Measurements from ENCODE around the gene CASD1.

The CASD1 gene

DNA sequence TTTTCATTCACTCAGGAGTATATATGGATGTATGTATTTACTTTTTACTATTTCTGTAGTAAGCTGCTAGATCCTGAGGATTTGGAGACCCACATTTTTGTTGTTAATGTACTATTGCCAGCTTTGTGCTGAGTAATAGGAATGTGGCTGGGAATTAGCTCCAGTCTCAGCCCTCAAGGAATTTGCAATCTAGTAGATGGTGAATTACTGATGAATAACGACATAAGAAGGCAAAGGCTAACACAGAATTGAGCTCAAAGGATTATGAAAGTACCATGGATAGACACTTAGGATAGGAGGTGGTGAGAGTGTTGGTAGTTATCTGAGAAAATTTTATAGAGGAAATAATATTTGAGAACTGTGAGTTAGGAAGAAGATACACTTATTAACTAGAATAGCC is 19.9 kb downstream of the CASD1 start:
- Histone ChIP-seq H3K4me3 (ENCODE audit: low read length) (no peak overlapping the region), H3K9me3 (ENCODE audit: low read length) (no peaks in the 10 kb centered on the region), H3K4me1 (ENCODE audit: insufficient read depth, low read length) (no peaks in the 10 kb centered on the region), H3K36me3 (ENCODE audit: insufficient read depth, low read length) (peaks cover 63% of the 10 kb centered on the region), H2AFZ (ENCODE audit: low read depth, low read length) (no peak overlapping the region), H3K27me3 (ENCODE audit: insufficient read depth, low read length) (no peaks in the 10 kb centered on the region)

DNA sequence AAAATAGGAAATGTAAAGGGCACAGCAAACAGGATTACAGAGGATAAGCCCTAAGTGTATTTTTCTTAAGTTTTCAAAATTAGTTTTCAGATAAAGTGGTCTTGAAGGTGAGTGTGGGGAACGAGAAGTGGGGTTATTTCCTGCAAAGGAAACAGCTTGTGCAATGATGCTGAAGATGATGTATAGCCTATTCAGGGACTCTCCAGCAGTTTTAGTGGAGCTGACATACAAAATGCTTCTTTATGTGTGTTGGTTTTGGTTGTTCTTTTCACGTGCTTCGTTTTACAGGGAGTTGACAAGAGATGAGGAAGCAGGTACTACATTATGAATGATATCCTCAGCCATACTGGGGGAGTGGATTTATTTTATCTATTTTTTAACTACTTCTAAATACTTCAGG is 20.5 kb downstream of the CASD1 start:
- Histone ChIP-seq H3K36me3 (ENCODE audit: insufficient read depth, low read length) (peaks cover 65% of the 10 kb centered on the region), H3K9me3 (ENCODE audit: low read length) (no peaks in the 10 kb centered on the region), H2AFZ (ENCODE audit: low read depth, low read length) (no peak overlapping the region), H3K4me1 (ENCODE audit: insufficient read depth, low read length) (no peaks in the 10 kb centered on the region), H3K4me3 (ENCODE audit: low read length) (no peak overlapping the region), H3K27me3 (ENCODE audit: insufficient read depth, low read length) (no peaks in the 10 kb centered on the region)

DNA sequence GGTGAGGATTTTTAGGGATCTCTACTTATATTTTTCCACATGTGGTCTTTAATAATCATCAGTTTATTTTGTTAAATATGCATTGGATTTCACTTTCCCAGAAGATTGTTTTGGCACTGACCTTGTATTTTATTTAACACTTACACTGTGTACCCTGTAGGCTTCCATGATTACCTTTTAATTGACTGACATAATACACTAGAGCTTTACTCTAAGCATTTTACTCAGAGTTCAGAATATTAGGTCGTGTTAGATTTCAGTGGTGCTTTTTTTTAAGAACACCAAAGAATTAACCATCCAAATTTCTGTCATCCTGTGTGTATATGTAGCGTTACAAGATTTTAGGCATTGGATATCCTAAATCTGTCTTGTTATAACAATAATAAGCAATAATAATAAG is 23.1 kb downstream of the CASD1 start:
- H3K36me3 ChIP-seq (ENCODE audit: insufficient read depth, low read length), result peaks cover 75% of the 10 kb centered on the region
- H2AFZ ChIP-seq (ENCODE audit: low read depth, low read length), result no peak overlapping the region
- H3K9me3 ChIP-seq (ENCODE audit: low read length), result no peaks in the 10 kb centered on the region
- H3K27me3 ChIP-seq (ENCODE audit: insufficient read depth, low read length), result no peaks in the 10 kb centered on the region
- no peak overlapping the region for H3K4me3 ChIP-seq (ENCODE audit: low read length)
- H3K4me1 ChIP-seq (ENCODE audit: insufficient read depth, low read length), result peaks cover 10% of the 10 kb centered on the region

DNA sequence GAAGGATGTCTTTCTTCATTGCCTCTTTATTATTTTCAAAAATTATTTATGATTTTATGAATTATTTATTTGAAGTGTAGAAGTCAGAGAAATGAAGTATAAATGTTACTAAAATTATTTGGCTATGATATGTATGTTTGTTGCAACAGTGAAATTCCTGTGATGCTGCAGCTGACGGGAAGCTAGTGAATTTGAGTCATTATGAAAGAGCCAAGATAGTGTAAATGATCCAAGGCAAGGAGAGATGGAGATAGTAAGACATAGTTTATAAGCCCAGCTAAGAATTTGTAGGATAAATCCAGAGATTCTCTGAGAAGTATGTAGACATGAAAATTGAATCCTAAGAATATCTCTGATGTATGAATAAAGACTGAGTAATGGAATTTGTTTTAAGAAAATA is 30.8 kb downstream of the CASD1 start:
- H3K9me3 ChIP-seq (ENCODE audit: low read length), result no peaks in the 10 kb centered on the region

DNA sequence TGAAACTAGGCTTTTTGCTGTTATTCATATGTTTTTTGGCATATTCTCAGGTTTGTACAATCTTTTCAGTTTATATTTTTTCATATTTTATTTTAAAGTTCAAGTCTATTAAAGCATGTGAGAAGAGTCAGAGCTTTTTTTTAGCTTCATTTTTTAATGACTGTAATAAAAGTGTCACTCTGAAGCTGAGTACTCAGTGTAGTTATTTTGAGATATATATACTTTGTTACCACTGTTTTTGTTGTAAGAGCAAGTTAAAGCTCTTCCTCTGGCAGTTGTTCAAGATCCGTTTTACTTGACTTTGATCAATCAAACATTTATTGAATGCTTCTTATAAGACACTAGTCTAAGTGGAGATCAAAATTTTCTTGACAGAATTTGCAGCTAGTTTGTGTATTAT is 37.5 kb downstream of the CASD1 start:
- no peak overlapping the region for H2AFZ ChIP-seq (ENCODE audit: low read depth, low read length)
- no peaks in the 10 kb centered on the region for H3K27me3 ChIP-seq (ENCODE audit: insufficient read depth, low read length)
- H3K9me3 ChIP-seq (ENCODE audit: low read length), result peaks cover 3% of the 10 kb centered on the region
- H3K4me3 ChIP-seq (ENCODE audit: low read length), result no peak overlapping the region
- H3K4me1 ChIP-seq (ENCODE audit: insufficient read depth, low read length), result peaks cover 36% of the 10 kb centered on the region
- peaks cover 31% of the 10 kb centered on the region for H3K36me3 ChIP-seq (ENCODE audit: insufficient read depth, low read length)

More for the DNA sequence above, 30.8 kb downstream of the CASD1 start:
- H3K4me3 ChIP-seq (ENCODE audit: low read length), result no peak overlapping the region
- H2AFZ ChIP-seq (ENCODE audit: low read depth, low read length), result no peak overlapping the region
- no peaks in the 10 kb centered on the region for H3K27me3 ChIP-seq (ENCODE audit: insufficient read depth, low read length)
- peaks cover 68% of the 10 kb centered on the region for H3K36me3 ChIP-seq (ENCODE audit: insufficient read depth, low read length)
- peaks cover 14% of the 10 kb centered on the region for H3K4me1 ChIP-seq (ENCODE audit: insufficient read depth, low read length)

DNA sequence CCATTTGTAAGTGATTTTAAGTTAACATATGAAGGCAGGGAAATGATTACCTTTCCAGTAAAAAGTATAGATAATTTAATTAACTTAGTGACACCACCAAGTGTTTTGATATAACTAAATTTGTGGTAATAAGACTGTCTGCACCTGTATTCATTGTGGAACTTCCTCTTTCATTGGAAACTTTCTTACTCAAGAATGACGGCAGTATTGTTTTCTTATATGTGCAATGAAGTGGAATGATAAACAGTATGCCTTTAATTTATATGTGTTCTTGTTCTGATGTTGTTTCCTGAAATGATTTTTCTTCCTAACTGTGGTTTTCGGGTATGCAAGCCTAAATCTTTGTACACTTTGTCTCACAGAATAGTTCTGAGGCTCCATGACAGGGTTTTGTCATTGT is 46.4 kb downstream of the CASD1 start:
- Histone ChIP-seq H3K4me1 (ENCODE audit: insufficient read depth, low read length) (no peaks in the 10 kb centered on the region), H3K9me3 (ENCODE audit: low read length) (peaks cover 3% of the 10 kb centered on the region), H3K4me3 (ENCODE audit: low read length) (no peak overlapping the region), H3K36me3 (ENCODE audit: insufficient read depth, low read length) (peaks cover 50% of the 10 kb centered on the region), H3K27me3 (ENCODE audit: insufficient read depth, low read length) (no peaks in the 10 kb centered on the region), H2AFZ (ENCODE audit: low read depth, low read length) (no peak overlapping the region)

DNA sequence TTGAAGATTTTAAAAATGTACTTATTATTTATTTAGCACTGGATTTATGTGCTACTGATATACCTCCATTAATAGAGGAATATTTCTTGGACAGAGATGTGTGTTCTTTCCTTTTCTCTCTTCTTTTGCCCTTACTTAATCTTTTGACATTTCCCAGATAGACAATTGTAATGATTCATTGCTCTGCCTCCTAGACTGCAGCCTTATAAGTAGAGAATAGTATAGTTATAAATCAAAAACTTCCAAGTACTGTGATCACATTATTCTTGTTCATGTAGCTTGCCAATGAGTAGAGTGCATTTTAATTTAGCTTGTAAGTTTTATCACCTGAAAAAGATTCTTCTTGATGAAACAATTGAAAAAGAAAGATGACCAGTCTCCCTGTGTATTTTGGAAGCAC is 47.6 kb downstream of the CASD1 start:
- H3K4me1 ChIP-seq (ENCODE audit: insufficient read depth, low read length), result no peaks in the 10 kb centered on the region
- no peak overlapping the region for H2AFZ ChIP-seq (ENCODE audit: low read depth, low read length)
- H3K4me3 ChIP-seq (ENCODE audit: low read length), result no peak overlapping the region
- H3K9me3 ChIP-seq (ENCODE audit: low read length), result no peaks in the 10 kb centered on the region
- no peaks in the 10 kb centered on the region for H3K27me3 ChIP-seq (ENCODE audit: insufficient read depth, low read length)
- H3K36me3 ChIP-seq (ENCODE audit: insufficient read depth, low read length), result peaks cover 42% of the 10 kb centered on the region

DNA sequence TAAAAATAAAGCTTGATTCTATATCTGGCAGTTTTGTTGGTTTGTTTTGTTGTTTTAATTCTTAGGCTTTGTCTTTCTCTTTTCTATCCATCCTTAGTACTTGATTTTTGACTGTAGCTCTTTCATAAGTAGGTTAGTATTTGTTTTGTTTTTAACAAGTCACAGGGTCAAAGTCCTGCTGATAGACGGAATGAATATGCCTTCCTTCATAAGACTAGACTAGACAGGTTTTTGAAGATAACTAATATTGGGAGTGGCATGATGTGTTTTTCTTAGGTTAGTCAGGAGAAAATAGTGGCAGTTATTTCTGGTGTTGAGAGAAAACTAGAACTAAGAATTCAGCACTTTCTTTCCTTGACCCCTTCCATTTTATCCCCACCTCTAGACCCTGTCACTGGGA is 50.4 kb downstream of the CASD1 start:
- H3K36me3 ChIP-seq (ENCODE audit: insufficient read depth, low read length), result peaks cover 20% of the 10 kb centered on the region
- H3K27me3 ChIP-seq (ENCODE audit: insufficient read depth, low read length), result no peaks in the 10 kb centered on the region
- H2AFZ ChIP-seq (ENCODE audit: low read depth, low read length), result no peak overlapping the region
- no peaks in the 10 kb centered on the region for H3K4me1 ChIP-seq (ENCODE audit: insufficient read depth, low read length)
- no peak overlapping the region for H3K4me3 ChIP-seq (ENCODE audit: low read length)
- no peaks in the 10 kb centered on the region for H3K9me3 ChIP-seq (ENCODE audit: low read length)

DNA sequence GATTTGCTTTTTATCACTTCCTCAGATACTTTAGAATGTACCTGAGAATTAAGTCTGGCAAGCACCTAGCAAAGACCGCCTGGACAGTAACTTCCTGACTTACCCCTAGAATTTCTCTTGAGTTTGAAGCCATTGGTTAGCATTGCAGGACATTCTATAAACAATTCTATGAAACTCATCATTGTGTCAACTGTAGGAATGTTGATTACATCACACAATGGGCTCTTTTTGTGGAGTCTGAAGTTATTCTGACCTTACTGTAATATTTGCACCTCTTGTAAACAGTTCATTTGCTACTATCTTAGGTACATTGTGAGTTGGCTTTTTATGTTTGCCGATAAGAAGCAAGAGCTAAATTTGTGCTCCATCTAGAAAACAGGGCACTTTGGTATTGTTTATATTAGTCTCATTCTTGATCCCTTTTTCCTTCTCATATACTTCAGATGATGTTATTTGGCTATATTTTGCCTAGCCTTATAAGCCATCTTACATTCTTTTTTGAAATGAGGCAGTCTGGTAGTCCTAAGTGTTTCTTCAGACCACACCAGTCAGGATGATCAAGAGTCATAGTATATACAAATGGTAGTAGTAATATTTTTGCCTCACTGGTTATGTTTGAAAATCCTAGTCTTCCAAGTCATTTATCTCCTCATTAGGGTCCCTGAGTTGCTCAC is 52.4 kb downstream of the CASD1 start:
- Histone ChIP-seq H3K4me3 (ENCODE audit: low read length) (no peak overlapping the region), H3K9me3 (ENCODE audit: low read length) (no peaks in the 10 kb centered on the region), H2AFZ (ENCODE audit: low read depth, low read length) (no peak overlapping the region), H3K27me3 (ENCODE audit: insufficient read depth, low read length) (no peaks in the 10 kb centered on the region), H3K4me1 (ENCODE audit: insufficient read depth, low read length) (no peaks in the 10 kb centered on the region), H3K36me3 (ENCODE audit: insufficient read depth, low read length) (peaks cover 7% of the 10 kb centered on the region)

DNA sequence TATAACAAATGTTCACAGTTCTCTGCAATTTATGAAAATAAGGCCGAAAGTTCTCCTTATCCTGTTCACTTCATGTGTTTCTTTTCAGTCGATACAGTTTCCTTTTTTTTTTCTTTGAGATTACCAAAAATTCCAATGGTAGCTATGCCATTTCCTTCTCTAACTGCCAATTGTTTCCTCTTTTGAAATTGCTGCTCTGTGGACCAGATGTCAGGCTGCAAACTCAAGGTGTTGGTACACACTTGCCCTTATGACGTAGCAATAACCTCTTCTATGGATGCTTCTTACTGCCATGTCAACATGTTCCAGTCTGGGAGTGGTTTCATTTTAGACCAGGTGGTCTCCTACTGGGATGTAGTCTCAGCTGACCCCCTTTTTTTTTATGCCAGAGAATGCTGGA is 52.9 kb downstream of the CASD1 start:
- Histone ChIP-seq H3K27me3 (ENCODE audit: insufficient read depth, low read length) (no peaks in the 10 kb centered on the region), H3K36me3 (ENCODE audit: insufficient read depth, low read length) (peaks cover 3% of the 10 kb centered on the region), H3K4me1 (ENCODE audit: insufficient read depth, low read length) (no peaks in the 10 kb centered on the region), H3K9me3 (ENCODE audit: low read length) (no peaks in the 10 kb centered on the region), H2AFZ (ENCODE audit: low read depth, low read length) (no peak overlapping the region), H3K4me3 (ENCODE audit: low read length) (no peak overlapping the region)

DNA sequence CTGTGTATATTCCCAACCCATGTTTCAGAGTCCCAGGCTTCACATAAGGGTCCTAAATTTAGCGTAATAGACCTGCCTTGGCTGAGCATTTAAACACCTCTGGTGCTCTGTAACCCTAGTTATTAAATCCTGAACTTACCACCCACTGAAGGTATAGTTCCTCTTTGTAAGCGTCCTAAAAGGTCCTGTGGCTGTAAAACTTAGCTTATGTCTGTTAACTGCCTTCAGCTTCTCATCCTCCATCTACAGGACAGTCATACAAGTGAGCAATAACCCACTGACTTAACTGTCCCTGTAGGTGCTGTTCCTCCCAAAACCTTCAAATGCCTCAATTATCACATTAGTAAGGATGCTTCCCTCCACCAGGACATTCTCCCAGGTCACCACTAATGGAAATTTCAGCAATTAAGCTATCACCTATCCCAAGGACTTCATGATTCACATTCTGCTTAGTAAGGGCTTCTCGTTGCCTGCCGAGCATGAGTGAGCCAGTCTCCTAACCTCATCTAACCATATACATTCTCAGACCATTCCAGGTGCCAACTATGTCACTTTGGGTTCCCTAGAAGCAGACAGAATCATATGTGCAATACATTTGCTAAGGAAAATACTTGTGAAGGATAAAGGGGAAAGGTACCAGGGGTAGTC is 55.8 kb downstream of the CASD1 start:
- Histone ChIP-seq H3K36me3 (ENCODE audit: insufficient read depth, low read length) (no peaks in the 10 kb centered on the region), H3K27me3 (ENCODE audit: insufficient read depth, low read length) (no peaks in the 10 kb centered on the region), H3K9me3 (ENCODE audit: low read length) (no peaks in the 10 kb centered on the region), H2AFZ (ENCODE audit: low read depth, low read length) (no peak overlapping the region), H3K4me3 (ENCODE audit: low read length) (no peak overlapping the region), H3K4me1 (ENCODE audit: insufficient read depth, low read length) (no peaks in the 10 kb centered on the region)

DNA sequence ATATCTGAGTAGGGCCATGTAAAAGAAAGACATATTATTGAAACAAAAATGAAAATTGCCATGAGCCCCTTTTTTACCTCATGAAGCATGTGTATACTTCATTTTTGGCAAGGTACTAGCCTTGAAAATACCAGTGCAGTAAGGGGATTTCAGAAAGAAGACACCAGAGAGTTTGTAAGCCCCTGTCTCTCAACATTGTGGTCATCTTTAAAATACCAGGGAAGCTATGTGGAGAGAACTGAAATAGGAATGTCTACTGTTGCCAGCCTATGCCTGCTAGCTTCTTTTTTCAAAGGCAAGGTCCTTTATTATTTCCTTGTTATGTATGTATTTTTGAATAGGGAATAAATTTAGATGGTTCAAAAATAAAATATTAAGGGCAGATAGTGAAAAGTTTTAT is 57.8 kb downstream of the CASD1 start:
- H2AFZ ChIP-seq (ENCODE audit: low read depth, low read length), result no peak overlapping the region
- no peaks in the 10 kb centered on the region for H3K27me3 ChIP-seq (ENCODE audit: insufficient read depth, low read length)
- peaks cover 3% of the 10 kb centered on the region for H3K9me3 ChIP-seq (ENCODE audit: low read length)
- H3K4me3 ChIP-seq (ENCODE audit: low read length), result no peak overlapping the region
- H3K36me3 ChIP-seq (ENCODE audit: insufficient read depth, low read length), result no peaks in the 10 kb centered on the region
- no peaks in the 10 kb centered on the region for H3K4me1 ChIP-seq (ENCODE audit: insufficient read depth, low read length)

DNA sequence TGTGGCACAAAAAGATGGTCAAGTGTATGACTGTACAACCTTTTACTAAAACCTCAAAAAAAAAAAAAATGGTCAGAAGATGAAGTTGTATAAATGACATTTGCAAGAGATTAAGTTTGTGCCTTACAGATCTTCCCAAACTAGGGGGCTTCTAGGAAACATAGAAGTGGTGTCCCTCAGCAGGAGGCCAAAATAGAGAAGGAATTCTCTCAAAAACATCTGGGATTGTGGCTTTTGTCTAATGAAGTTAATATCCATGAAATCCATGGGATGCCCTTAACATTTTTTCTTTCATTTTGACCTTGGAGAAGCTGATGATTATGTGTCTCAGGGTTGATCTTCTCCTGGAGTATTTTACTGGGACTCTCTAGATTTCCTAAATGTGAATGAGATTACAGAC is 62.2 kb downstream of the CASD1 start:
- Histone ChIP-seq H3K27me3 (ENCODE audit: insufficient read depth, low read length) (no peaks in the 10 kb centered on the region), H3K4me1 (ENCODE audit: insufficient read depth, low read length) (no peaks in the 10 kb centered on the region), H3K4me3 (ENCODE audit: low read length) (no peak overlapping the region), H2AFZ (ENCODE audit: low read depth, low read length) (no peak overlapping the region), H3K9me3 (ENCODE audit: low read length) (peaks cover 12% of the 10 kb centered on the region), H3K36me3 (ENCODE audit: insufficient read depth, low read length) (no peaks in the 10 kb centered on the region)

DNA sequence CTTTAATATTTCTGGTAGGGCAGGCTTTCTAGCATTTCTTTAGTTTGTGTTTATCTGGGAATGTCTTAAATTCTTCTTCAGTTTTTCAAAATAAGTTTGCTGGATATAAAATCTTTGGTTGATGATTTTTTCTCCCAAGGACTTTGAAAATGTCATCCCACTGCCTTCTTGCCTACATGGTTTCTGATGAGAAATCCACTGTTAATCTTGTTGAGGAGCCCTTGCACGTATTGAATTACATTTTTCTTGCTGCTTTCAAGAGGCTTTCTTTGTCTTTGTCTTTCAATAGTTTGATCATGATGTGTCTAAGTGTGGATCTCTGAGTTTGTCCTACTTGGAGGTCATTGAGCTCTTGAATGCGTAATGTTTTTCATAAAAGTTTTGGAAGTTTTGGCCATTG is 66.0 kb downstream of the CASD1 start:
- Histone ChIP-seq H3K4me1 (ENCODE audit: insufficient read depth, low read length) (no peaks in the 10 kb centered on the region), H3K9me3 (ENCODE audit: low read length) (peaks cover 12% of the 10 kb centered on the region), H2AFZ (ENCODE audit: low read depth, low read length) (no peak overlapping the region), H3K4me3 (ENCODE audit: low read length) (no peak overlapping the region), H3K27me3 (ENCODE audit: insufficient read depth, low read length) (no peaks in the 10 kb centered on the region), H3K36me3 (ENCODE audit: insufficient read depth, low read length) (no peaks in the 10 kb centered on the region)
